CD4-positive, alpha-beta T cell treated with Interleukin-17A for 4 hours (primary cell): ENCODE data around the gene PIK3R6.

Source experiments
- DNase-seq: peaks from one replicate; pipeline ENCODE4 v3.0.0-alpha.2; 2020; ENCODE audit warnings: mixed read lengths

The PIK3R6 gene, protein sequence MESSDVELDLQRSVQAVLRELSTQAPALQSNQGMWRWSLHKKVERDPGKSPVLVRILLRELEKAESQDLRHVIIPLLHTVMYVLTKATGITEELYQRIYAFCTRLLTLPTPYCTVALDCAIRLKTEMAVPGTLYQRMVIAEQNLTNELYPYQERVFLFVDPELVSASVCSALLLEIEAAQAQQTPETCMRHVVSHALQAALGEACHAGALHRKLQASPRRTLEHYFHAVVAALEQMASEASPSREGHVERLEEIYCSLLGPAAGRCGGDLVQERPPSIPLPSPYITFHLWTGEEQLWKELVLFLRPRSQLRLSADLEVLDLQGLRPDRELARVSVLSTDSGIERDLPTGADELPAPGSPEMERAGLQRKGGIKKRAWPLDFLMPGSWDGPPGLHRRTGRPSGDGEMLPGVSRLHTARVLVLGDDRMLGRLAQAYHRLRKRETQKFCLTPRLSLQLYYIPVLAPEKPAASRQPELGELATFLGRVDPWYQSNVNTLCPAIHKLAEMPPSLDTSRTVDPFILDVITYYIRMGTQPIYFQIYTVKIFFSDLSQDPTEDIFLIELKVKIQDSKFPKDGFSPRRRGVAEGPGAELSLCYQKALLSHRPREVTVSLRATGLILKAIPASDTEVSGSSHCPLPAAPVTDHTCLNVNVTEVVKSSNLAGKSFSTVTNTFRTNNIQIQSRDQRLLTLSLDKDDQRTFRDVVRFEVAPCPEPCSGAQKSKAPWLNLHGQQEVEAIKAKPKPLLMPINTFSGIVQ

DNA sequence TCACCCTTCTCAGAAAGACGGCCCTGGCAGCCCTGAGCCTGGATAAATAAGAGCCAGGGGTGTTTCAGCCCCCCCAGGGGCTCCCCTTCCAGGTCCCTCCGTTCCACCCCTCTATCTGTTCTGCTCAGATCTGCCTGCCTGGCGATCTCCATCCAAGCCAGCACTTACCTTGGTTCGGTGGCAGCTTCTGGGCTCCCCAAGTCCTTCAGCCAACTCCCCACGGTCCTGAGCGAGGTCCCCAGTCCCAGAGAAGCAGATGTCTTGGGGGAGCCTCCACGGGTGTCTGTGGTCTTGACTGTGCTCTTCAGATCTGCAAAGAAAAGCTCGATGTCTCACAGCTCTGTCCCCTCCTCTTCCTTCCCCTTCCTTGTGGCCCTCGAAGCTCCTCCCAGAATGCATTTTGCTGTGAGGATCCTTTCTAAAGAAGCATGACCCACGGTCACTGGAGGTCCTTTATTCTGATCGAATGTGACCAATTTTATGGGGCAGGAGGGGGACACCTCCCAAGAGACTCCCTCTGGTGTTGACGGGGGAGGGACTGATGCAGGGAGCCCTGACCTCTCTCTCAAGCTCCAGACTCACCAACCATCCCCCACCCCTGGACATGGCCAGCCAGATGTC is at the start of gene PIK3R6:
Gene PIK3R6, minus strand, starts transcription at position 314 of the 621 bp plus-strand sequence. CDS start 17,880 bp downstream, outside the sequence.
- peak; percentile 33 for DNase-seq

DNA sequence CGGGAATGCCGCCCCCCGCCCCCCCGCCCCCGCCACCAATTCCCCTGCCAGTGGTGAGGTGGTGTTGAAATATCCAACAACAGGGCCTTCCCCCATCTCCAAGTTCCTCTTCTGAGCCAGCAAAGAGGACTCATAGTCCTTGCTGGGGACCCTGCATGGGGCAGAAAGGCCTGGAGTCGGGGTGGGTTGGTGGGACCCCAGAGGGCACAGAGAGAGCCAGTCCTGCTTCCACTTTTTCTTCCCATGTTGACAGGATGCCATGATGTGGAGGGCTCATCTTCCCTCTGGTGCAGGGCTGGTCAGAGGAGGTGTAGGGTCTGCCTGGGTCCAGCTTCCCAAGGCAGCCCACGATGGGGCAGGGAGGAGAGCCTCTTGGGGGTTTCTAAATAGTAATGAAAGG is 49.0 kb upstream of the PIK3R6 start:
- no peak for DNase-seq

DNA sequence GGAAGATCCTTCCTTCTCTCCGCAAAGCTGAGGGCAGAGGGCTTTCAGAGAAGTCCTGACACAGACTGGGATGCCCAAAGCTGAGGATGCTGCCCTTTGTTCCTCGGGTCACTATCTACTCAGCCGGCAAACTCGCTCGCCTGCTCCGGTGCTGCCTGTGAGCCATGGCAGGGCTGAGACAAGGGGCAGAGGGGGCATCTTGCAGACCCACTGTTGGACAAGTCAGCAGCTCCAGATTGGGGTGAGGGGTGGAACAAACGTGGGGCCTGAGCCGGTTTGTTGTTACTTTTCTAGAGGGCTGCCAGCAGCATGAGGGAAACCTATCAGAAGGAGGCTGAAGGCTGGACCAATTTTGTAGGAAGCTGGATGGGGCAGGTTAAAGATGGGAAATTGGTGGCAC is 47.1 kb upstream of the PIK3R6 start:
- no peak for DNase-seq

DNA sequence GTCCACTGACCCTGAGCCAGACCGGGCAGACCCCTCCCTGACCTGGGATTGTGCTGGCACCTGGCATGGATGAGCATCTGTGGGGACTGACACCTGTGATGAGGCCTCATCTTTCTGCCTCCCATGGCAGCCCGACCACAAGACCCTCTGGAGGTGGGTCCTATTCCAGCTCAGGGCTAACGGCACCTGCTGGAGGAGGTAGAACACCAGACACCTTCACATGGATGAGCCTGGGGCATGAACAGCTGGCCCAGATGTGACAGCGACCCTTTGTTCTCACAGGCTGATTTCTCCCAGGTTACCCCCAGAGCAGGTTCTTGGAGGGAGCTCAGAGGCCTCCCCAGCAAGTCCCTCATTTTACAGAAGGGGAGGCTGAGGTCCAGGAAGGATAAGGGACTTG is 46.4 kb upstream of the PIK3R6 start:
- no peak for DNase-seq

DNA sequence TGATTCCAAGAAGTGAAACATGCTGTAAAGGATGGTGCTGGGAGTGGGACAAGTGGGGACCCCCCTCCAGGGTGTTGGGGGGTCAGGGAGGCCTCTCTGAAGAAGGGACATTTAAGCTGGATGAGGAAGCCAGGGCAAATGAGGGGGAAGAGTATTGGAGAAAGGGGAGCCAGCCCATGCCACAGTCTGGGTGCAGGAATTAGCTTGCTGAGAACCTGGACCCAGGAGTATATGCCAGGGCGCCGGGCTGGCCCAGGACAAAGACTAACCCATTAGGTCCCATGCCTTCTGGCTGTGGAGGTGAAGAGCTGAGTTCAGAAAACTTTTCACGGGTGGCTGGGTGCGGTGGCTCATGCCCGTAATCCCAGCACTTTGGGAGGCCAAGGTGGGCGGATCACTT is 45.6 kb upstream of the PIK3R6 start:
- no peak for DNase-seq

DNA sequence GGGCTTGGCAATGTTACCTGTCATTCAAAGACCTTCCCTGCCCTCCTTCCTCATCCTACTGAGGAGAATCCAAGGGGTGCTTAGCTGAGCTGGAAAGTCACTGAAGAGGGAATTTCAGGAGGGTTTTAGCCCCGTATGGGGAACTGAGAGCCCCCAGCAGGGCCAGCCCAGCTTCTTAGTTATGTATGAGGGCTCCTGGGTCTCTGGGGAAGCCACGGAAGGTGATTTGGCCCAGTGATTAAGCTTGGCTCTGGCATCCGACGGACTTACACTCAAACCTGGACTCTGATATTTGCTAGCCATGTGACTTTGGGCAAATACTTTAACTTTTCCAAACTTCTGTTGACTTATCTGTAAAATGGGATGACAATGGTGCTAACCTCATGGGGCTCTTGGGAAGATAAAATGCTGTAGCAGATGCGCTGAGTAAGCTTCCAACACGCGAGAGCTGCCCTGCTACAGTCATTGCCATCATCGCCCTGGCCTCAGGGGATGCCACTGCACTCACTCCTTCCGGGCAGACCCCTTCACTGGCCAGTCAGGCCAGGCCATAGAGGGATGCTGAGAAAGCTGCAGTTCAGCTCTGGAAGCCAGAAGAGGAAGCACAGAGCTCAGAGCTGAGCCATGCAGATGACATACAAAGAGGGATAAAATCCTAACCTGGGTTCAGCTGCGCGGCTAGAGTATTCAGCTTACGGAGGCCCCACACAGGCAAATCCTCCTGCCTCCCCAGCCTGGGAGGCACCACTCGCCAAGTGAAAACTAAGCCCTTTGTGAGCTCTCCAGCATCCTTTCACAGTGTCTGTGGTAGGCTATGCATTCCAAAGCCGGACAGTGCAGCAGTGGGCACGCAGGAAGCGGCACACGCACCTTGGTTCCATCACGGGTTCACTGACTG is 44.9 kb upstream of the PIK3R6 start:
- DNase-seq = no peak

DNA sequence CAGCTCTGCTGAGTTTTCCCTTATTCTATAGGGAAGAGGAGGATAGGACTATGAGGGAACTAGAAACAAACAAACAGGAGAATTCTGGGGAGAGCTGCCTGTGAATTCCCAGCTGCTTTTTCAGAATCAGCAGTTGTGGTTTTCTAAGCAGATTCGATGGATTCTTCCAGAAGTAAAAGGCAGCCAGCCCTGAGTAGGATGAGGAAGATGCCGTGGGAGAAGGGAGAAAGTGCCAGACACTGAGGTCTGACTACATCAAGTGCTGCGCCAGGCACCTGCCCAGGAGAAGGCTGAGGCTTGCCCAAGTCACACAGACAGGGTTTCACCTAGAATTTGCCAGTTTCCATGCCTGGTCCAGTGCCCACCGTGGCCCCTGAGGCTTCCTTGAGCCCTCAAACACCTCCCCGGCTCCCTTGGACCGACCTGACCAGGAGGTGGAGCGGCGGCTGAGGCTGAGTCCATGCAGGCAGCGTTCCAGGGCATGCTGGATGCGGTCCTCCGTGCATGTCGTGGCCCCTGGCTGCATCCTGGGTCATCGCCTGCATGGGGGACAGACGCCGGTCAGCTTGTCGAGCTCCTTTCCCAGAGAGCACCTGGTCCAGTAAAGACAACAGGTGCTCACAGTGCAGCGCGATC is 43.6 kb upstream of the PIK3R6 start:
- no peak for DNase-seq

DNA sequence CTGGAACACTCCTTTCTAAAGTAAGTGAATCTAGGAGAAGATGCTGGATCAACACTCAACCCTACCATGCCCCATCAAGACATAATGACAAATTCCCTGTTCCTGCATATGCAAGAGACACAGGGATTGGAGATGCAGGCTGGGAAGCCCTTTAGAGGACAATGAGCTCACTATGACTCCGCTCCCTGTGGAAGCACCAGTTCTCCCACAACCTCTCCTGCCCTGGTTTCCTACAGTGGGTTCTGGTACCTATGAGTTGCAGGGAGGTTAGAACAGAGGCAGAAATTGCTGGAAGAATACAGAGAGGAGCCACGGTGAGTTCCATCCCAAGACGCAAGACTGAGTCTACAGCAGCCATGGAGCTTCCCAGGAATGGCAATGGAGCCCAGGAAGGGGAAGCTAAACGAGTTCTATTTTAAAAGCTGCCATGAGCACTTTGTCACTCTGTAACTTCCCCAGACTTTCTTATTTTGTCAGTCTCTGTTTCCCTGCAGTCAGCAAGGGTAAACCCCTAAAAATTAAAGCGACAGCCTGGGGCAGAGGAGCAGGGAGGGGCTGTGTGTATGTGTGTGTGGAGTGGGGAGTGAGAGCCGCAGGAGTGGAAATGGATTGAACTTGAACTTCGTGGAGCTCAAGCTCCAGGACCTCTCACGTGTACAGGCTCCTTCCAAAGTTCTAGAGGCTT is 42.3 kb upstream of the PIK3R6 start:
- no peak for DNase-seq

DNA sequence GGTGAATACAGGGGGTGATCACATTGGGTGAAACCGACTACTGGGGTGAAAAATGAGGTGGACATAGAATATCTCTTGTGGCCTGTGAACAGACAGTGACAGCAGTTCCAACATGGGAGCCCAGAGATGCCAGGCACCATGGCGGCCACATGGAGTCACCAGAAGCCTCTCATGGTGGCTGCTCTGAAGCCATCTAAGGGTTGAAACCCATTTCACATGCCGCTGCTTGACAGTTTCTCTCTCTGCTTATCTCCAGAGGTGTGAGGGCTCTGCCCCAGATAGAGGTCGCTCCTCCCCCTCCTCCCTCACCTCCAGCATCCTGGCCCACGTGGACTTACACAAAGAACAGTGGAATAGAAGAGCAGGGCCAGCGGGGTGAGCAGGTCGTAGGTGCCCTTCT is 37.9 kb upstream of the PIK3R6 start:
- DNase-seq = no peak

DNA sequence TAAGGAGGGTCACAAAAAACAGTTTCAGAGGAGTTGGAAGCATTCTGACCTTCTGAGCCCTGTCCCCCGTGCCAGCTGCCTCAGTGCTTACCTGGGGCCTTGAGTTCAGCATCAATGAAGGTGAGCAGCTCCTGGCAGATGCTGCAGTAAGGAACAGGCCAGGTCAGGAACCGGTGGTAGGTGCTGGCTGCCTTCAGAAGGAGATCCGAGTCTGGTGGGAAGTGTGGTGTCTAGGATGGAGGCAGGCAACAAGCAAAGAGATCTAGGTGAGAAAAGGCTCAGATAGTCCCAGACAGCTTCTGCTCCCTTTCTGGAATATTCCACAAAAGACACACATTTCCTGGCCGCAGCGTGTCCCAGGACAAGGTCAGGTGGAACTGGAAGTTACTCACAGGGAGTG is 37.2 kb upstream of the PIK3R6 start:
- no peak for DNase-seq

DNA sequence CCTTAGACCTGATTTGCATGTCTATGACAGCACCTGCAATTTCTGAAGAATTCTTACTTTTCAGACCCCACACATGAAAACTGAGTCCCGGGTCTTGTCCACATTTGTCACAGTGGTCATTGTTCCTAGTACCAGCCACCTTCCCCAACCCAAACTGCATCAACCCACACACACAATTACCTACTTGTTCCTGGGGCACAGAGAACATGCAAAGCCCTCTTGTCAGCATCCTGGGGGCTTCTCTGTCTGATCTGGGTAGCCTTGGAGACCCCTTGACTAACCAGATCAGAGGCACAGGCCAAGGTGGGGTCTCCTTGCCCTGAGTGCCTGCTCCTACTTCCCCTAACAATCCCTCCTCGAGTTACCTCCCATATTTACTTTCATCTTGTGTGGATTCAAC is 36.7 kb upstream of the PIK3R6 start:
- no peak for DNase-seq

DNA sequence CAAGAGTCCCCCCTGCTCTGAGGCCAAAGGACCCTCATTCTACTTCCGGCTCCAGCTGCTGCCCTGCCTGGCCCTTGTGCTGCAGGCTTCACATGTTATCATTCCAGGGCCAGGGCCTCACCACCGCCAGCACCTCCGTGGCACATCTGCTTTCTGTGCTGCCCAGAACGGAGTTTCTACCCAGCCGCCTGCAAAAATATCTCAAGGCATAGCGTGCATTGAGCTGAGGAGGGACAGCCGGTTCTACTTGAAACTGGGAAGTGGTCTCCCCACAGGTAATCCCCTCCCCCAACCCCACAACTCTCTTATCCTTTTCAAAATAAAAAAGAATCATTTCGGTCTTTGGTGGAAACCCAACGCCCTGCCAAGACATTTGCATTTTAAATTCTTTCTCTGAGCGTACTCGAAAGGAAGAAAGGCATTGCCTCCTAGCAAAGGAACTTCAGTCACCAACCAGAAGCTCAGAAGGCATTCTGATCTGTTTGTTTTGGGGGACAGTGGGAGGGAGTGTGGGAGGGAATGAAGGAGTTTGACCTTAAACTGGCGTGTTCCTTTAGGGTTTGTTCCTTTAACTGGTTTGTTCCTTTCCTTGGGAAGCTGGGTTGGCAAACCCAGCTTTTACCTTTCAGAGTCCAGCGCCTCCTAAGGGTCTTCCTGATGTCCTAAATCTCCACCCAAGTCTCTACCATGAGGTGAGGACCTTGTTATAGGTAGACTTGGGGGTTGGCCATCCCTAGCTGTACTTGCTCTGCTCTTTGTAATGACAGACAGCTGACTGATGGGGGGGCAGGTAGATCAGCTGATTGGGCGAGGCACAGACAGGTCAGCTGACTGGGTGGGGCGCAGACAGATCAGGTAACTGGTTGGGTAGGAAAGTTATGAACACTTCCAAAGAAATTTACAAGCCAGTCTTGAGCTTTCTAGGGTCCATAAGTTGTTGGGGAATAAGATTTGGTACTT is 33.4 kb upstream of the PIK3R6 start:
- DNase-seq = peak; percentile 41

DNA sequence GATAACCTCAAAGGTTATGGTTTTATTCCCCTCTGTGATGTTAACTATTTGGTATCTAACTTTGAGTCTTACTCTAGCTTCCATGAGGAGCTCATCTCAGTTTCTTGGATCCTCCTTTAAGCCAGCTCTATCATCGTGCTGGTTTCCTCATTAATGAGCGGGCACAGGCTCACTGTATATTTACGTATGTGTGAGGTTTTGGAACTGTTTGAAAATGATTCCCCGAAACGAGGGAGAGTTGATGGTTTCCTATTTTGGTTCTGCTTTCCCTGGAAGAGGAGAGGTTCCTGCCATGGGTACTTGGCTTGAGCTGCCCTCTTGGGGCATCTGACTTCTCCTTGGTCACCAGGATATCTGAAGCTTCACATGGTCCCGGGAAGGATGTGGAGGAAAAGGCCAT is 32.7 kb upstream of the PIK3R6 start:
- no peak for DNase-seq

DNA sequence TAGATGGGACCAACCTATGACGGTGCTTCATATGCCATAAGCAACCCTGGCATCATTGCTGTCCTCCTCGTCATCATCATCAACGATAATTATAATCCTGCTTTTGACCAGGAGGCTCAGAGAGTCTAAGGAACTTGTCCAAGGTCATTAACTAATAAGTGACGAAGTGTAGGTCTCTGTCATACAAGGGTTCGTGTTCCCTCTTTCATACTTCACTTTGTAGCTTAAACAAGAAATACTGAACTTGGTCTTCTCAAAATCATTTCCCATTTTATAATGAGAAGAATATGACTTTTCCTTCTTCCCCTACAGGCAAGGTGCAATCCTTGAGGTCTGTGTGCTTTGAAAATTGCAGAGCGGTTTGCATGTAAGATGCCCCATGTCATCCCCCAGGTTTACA is 31.2 kb upstream of the PIK3R6 start:
- no peak for DNase-seq

DNA sequence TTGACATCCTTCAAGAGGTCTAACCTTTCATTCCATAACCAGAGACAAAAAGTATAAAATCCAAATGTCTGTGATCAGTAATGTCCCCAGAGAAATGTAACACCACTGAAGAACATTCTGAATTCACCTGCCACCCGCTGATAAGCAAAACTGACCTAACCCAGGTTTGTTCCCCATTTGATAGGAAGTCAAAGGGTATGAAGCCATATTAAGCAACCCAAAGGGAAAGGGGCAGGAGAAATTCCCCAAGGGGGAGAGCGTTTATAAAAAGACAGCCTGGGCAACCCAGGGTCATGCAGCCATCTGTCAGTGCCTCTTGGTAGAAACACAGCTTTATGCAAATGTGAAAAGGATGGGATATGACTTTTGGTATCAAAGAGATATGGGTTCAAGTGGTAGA is 30.7 kb upstream of the PIK3R6 start:
- no peak for DNase-seq

DNA sequence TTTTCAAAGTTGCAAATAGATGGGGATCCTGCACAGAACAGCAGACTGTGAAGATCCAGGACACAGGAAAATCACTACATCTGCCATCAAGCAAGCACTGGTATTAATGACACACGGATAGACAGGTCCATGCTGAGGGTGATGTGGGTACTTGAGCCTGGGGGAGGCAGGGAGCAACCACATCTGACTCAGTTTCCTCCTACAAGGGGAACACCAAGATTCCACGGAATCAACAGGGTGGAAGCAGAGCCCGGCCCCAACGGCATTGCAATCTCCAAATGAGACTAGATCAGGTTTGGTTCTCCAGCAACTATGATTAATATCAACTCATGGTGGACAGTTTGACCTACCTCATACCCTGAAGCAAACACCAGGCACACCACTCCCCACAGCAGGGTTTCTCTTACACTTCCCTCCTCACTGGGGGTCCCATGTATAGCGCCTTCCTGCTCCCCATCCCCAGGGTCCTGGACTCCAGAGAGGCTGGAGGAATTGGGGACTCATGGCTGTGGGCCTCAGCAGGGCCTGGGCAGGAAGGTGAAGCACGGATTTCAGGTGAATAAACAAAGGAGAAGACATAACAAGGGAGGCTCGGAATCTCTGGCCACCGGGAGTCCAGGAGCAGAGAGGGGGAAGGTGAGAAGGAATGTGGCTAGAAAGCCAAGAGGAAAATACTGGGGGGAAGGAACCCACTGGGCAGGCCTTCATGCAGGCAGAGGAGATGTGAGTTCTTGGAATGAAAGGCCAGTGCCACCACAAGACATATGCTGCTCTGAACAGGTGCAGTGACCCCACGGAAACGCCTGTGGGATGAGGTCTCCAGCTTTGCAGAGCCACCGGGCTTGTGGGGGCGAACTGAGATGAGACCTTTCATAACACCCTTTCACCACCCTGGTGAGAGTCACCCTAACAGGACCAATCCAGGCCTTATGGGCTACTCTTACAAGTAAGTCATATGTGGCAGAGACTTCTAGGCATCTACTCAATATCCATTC is 29.5 kb upstream of the PIK3R6 start:
- no peak for DNase-seq

DNA sequence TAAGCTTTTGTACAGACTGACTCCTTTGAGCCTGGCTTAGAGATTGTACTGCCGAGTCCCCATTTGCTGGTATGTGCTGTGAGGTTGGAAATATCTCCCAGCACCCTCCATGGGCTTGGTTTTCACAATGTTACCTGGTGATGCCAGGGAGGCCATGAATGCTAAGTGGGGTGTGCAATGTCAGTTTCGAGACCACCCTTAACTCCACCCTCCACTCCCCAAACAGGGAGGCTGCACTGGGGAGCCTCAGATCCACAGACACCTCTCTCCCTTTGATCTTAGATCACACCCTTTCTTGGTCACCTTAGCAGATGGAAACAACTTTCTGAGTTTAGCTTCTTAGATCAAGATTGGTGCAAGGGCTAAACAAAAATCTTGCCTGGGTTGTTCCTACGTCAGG is 28.6 kb upstream of the PIK3R6 start:
- no peak for DNase-seq

DNA sequence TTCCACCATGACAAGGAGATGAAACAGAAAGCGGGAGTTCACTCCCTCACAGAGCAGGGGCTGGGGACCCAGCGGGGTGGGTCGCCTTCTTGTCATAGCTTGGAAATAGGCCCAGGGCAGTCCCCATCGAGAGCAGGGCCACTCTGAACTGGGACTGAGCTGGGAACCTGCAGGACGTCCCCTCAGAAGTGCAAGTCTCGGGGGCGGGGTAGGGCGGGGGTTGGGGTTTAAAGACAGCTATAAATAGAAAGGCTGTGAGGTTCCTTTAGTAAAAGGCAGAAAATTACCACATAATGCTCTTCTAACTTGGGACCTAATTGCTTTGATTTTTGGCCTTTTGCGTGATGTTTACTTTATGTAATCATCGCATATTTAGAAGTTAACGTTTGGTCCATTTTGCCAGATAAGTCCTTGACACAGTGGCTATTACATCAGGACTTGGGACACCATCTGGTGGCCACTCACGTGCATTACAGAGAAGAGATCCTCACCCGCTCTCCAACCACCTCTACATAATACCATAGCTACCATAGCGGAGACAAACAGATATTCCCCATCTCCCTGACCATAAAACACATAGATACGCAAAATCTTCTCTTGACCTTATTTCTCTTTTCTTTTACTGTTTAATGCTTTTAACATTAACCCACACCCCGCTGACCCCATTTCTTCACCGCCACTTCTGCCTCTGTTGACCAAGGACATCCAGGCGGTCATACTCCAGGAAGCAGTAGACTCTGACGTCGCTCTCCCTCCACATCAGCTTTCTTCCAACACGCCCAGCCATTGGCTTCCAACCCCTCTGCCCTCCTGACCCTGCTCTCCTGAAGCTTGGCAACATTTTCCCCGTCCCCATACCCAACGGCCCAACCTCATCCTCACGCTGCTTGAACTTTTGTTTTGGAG is 27.5 kb upstream of the PIK3R6 start:
- DNase-seq = peak; percentile 63
